NCI-H146 treated with DMSO at 0.1 percent for 48 hours (cell line): ENCODE measurements around the gene TTLL9.

ENCODE experiments used
- DNase-seq: peaks from one replicate; lab custom pipeline; 2025; ENCODE audit not compliant: unreplicated experiment; lab: John Stamatoyannopoulos, UW

TTLL9 gene

DNA sequence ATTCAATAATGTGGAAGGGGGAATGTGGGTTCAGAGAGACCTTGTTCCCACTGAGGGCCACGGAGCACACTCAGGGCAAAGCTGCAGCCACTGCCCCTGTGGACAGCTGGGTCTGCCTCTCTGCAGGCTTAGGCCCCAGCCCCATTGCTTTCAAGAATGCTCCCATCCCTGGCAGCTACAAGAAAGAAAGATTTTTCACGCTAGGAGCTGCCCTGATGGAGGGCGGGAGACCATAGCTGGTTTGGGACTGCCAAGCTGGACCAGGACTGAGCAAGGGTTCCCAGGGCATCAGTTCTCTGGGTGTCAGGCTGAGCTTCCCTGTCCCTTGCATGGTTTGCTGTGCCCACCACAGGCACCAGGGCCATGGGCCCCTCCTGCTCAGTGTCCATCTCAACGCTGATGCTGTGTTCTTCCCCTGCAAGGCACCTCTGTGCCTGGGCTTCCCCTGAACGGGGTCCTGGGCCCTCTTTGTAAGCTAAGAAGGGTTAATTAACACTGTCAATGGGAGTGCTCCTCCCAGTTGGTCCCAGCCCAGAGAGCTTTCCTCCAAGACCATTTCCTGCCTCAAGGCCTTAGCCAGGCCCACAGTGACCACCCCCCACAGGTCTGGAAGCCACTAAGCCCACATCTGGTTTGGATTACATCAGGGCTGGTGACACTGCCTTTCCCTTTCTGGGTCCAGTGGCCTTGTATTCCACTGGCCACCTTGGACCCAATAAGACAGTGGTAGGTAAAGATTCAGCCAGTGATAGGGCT, 33.4 kb upstream of the TTLL9 start:
- DNase-seq, result no peak

DNA sequence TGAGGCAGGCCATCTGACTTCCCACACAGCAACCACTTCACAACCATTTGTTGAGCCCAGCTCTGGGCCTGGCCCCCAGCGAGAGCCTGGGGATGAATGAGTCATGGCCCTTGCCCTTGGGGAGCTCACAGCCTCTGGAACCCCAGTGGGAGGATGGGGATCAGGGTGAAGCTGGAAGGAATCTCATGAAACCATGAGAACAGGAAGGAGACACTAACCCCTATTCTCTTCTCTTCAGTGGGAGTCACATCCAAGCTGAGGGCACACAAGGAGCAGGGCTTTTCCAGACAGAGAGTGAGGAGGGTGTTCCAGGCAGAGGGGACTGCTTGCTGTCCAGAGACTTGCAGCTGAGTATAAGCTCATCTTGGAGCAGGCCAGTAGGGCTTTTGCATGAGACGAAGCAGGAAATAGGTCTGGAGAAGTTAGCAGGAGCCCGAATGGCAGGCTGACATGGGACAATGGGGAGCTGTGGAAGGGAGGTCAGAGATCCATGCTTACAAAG, 32.5 kb upstream of the TTLL9 start:
- DNase-seq, result no peak

DNA sequence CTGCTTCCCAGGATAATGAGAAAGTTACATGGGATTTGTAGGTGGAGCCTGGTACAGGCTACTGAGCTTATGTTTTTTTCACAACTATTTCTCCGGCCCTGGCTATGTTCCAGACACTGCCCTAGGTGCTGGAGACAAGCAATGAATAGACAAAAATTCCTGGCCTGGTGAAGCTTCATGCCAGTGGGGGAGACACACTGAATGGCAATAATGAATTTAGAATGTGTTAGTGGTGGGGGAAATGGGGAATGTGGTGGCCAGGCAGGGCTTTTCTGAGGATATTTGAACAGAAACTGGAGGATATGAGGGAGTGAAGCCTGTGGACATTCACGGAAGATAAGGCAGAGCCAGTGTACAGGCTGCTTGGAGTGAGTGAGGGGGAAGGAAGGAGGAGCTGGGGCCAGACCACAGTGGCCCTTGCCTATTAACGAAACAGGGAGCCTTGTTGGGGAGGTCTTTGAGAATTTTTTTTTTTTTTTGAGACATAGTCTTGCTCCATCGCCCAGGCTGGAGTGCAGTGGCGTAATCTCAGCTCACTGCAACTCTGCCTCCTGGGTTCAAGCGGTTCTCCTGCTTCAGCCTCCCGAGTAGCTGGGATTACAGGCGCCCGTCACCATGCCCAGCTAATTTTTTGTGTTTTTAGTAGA, 31.7 kb upstream of the TTLL9 start:
- no peak for DNase-seq

DNA sequence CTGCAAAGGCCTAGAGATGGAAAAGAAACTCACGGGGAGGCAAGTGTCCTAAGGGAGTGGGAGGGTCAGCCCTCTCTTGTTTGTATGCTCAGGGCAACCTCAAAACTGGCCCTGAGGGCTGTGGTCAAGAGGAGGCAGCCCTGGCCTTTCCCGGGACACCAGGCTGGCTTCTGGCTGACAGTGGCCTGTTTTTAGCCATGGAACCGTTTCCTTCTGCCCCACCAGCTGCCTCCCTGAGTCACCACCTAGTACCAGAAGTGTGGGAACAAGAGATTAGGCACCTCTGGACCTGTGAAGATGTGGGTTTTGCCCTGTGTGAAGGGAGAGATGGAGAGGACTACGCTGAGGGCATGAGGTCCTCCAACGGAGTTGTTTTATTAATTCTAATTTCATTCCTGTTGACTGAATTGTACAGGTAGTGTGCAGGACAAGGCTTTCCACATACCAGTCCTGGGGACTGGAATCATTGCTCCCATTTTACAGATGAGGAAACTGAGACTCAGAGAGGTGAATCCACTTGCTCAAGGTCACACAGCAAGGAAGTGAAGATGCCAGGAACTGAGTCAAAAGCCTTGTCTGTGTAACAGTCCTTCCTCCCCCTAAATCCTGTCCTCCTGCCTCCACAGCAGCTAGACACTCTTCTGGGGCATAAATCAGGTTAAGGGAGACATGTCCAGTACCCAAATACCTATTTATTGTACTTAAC, 30.5 kb upstream of the TTLL9 start:
- DNase-seq, result no peak

DNA sequence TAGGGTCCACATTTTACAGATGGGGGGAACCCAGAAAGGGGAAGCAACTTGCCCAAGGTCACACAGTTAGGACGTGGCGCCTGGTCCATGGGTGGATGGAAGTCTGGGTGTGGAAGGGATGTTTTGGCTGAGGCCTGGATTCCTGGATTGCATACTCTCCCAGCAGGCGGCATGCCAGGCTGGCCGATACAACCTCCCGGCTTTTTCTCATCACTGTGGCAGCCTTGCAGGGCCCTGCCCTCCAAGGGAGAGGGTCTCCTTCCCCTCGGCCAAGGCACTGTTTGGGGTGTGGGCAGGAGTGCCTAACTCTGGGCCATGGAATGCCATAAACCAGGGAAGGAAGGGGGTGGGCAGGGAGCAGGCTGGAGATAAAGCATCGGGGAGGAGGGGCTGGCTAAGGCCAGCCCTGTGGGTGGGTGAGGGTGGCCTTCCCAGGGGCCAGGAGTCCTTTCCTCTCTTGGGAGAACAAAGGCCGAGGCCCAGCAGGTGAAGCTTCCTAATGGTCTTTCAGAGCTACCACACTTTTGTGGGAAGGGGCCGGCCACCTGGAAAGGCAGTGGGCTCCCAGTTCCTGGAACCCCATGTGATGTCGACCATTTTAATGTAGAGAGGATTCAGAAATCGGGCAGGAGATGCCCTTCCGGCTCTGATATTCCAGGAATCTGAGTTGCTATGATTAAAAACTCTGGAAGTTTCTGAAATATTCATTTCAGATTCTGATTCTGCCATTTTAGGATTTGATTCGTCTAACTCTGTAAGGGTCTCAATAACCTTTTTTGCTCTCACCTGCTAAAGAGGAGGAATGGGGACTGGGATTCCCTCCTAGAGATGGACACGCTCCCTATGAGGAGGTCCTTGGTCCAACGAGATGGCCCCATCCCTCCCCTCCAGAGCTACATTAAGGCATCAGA, 29.3 kb upstream of the TTLL9 start:
- DNase-seq, result no peak

DNA sequence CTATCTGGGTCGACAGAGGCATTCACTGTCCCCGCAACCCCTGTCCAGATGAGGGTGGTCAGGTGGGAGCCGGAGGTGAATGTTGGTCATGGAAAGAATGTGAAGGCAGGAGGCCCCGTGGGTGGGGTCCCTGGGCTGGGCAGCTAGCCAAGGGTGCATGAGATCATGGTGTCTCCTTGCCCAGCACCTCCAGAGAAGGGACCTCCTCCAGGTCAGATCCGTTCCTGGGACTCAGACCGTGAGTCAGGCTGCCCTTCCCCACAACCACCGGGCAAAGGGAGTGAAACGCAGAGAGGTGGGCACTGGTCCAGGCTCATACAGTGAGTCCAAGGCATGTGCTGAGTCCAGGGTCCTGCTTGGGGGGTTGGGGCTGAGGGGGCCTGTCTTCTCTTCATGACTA, 28.5 kb upstream of the TTLL9 start:
- DNase-seq, result no peak

DNA sequence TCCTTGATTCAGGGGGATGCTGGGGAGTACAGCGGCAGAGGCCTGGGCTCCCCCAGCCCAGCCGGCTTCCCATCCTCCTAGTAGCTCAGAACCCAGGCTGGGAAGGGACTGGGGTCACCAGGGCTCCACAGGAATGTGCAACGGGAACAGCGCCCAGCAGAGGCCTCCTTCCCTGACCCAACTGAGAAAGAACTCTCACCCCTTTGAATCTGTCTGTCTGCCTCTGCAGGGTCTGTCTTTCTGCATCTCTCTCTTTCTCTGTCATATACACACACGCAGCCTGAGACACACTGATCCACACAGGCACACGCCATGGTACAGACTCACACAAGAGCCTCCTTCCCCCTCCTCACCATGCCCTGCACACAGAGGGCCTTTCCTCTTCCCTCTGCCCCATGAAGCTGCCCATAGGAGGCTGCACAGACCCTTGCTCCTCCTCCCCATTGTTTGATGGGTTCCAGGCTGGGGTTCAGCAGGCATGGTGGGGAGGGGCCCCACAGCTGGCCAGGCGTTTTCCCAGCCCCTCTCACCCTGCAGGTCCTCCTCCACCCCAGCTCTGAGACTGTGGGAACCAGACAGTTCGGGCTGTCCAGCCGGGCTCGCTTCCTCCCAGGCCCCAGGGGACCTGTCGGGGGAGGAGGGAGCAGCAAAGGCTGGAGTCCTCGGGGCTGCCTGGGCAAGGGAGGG, 27.8 kb upstream of the TTLL9 start:
- DNase-seq, result no peak

DNA sequence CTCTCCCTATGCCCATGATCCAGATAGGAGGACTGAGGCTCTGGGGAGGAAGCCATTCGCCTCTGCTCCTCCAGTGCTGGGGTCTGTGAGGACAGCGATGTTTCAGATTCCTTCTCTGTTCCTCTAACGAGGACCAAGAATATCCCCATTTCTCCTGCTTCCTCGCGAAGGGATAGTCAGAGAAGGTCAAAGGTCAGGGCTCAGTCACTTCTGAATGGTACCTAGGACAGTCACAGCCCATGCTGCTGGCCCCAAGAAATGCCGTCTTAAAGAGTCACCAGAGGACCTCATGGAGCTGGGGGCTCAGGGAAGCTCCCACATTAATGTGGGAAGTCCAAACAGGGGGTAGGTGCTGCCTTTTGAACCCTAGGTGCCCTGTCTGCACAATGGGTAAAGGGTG, 27.1 kb upstream of the TTLL9 start:
- DNase-seq, result no peak

DNA sequence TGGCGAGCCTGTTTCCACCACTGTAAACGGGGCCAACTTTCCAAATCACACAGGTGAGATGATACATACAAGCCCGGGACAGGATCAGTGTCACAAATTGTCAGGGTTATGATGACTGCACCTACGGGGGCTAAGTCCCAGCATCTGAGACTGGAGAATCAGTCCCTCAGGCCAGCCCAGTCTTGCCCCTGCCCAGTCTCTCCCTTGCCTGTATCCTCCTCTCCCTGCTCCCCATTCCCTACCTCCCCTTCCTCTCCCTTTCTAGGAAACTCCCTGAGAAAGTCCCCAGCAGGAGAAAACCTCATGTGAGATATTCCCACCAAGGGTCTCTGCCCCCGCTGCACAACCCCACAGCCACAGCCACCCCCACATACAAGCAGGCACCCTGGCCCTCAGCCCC, 26.6 kb upstream of the TTLL9 start:
- DNase-seq, result no peak

DNA sequence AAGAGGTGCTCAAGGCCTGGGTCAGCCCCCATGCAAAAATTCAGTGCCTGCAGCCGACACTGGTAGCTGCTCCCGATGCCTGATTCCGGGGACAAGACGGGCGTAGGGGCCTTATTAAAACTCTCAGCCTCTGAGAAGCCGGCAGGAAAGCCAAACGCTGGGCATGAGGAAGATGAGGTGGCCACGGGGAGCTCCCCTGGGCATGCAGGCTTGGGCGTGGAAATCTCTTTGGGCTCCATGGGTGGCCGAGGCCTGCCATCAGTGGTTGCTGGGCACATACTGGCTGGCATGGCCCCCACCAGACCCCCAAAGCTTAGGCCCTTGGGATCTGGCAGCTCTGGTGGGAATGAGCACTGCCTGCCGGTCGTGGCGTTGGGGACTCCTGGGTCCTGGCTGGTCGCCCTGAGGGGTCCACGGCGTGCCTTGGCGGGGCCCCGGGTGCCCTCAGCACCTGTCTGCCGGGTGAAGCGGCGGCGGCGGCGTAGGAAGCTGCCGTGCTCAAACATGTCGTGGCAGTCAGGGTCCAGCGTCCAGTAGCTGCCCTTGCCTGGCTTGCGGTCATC, 25.6 kb upstream of the TTLL9 start:
- DNase-seq, result no peak

DNA sequence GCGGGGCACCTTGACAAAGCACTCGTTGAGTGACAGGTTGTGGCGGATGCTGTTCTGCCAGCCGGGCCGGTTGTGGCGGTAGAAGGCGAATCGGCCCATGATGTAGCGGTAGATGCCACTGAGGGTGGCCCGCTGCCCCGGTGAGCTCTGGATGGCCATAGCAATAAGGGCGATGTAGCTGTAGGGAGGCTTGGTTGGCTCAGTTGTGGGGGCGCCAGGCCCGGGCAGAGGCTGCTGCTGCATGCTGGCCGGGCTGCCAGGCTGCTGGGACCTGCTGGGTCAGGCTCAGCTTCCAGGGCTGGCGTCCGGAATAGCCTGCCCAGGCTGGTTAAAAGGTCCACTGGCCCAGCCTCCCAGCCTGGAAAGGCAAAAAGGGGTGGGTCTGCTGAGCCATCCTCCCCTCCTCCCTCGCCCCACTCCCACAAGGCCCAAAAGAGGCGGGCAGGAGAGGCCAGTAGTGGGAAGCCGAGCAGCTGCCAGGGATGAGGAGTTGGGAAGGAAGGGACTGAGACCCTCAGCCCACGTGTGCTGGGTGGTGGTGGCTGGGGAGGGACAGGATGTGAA, 25.1 kb upstream of the TTLL9 start, which contains the start of gene FOXS1:
TSS of gene FOXS1 (minus strand) at position 305 of the 564 bp plus-strand sequence. CDS start at position 243, 62 bp downstream.
- DNase-seq, result no peak

DNA sequence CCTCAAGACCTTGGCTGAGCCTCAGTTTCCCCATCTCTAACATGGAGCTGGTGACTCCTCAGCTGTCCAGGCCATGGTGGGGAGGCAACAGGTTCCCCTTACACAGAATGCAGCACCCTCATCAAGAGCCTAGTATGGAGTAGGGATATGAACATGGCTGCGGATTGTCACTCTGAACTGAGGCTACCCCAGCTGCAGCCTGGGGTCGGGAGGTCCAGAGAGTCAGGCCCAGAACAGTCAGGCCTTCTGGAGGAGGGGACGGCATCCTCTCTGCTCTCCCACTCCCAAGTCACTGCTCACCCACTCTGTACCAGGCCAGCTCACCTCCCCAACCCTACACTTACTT, 23.7 kb upstream of the TTLL9 start:
- DNase-seq, result no peak

DNA sequence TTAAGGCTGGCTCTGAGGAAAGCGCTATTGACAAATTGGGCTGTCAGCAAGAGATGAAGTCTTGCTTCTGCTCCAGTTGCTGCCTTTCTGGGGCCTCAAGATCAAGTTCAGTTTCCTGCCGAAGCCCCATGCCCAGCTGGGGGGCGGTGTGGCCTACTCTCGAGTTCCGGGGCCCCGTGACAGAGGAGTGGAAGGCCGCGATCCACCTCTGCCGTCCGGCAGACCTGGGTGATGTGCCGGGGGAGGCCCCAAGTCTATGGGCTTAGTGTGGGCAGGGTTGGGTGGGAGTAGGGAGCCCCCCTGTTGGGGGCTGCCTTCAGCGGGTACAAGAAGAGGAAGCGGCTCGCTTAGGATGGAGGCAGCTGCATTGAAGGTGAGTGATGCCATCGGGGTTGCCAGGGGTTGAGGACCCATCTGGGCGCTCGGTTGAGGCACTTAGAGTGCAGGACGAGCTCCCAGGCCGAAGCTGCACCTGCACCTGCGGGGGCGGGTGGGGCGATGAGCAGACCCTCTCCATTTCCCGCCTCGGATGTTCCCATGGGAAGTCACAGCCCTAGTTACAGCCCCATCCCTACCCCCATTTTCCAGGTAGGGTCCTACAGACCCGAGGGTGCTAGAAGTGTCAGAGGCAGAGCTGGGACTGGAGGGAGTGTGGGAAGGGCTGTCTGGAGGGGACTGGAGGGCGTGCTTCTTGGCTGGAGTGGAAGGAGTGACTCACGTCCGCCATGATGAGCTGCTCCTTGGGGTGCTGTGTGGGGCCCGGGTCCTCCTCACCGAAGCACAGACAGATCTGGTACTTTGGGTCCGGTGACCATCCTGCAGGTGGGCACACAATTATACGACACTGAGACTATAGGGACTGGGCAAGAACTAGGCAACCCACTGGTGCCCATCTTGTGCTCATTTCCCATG, 22.1 kb upstream of the TTLL9 start:
- no peak for DNase-seq

DNA sequence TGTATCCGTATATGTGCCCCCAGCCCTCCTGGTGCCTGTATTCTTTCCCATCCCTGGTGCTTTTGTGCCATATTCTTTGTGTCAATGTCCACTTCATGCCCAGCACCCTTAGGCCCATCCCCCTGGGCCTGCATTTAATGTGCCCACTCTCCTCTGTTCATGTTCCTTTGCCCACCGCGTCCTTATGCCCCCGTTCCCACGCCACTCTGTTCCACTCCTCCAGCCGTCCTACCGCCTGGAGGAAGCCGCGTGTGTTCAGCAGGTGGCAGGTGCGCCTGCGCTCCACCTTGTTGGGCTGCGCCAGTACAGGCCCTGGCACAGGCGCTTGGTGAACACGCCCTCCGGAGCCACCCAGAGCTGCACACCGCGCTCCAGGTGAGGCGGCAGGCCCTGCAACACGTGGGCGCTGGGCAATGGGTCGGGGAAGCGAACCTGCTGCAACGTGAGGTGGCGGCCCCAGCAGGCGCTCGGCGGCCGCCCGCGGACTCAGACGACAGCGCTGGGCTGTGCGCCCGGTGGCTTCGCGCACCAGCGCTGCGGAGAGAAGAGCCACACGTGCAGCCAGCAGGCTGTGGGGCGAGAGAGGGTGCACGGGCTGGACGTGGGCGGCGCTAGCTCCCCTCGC, 21.0 kb upstream of the TTLL9 start:
- peak; percentile 84 for DNase-seq

DNA sequence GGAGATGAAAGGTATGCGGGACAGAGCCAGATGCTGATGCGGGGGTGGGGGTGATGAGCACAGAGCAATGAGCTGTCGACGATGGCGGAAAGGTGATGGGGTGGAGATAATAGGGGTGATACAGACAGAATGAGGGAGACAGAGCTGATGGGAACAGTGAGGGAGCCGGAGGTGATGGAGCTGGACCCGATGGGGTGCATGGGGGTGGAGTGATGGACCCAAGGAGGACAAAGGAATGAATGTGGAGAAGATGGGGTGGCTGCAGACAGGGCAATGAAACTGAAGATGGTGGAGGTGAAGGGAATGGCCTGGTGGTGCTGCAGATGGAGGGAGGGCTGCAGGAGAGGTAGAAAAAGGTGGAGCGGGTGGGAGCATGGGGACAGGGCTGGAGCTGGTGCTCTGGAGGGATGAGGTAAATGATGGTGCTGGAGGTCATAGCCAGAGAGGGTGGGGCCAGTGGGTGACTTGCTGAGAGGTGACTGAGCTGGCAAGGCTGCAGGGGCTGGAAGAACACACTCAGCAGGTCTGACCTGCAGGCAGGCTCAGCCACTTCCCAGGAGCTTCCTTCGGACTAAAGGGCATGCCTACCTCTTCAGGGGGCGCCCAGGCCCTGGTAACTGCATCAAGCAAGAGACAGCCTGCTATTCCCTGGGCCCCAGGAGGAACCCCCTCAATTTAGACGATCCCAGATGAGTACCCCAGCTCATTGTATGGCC, 19.0 kb upstream of the TTLL9 start:
- no peak for DNase-seq

DNA sequence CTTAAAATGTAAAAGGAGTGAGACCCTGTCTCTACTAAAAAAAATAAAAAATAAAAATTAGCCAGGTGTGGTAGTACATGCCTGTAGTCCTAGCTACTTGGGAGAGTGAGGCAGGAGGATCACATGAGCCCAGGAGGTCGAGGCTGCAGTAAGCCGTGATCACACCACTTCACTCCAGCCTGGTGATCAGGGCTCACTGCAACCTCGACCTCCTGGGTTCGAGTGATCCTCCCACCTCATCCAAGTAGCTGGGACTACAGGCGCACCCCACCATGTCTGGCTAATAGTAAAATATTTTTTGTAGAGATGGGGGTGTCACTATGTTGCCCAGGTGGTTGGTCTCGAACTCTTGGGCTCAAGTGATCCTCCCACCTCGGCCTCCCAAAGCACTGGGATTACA, 17.0 kb upstream of the TTLL9 start:
- no peak for DNase-seq

DNA sequence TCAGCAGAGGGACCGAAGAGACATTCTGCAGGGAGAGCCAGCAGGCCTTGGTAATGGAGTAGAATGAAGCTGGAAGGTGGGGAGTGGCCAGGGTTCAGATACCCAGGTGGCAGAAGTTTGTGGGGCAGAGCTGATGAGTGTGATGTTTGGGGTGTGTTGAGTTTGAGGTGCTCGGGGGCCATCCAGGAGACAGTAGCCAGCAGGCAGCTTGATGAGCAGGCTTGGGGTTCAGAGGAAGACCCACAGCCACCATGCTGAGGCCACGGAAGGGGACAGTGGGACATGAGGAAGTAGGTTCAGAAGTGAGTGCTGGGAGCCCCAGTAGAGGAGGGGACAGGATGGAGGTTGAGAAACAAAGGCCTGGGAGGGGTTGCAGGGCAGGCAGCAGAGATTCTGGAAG, 13.9 kb upstream of the TTLL9 start:
- no peak for DNase-seq
